ENCODE results near the gene CFAP97D2.

The CFAP97D2 gene

DNA sequence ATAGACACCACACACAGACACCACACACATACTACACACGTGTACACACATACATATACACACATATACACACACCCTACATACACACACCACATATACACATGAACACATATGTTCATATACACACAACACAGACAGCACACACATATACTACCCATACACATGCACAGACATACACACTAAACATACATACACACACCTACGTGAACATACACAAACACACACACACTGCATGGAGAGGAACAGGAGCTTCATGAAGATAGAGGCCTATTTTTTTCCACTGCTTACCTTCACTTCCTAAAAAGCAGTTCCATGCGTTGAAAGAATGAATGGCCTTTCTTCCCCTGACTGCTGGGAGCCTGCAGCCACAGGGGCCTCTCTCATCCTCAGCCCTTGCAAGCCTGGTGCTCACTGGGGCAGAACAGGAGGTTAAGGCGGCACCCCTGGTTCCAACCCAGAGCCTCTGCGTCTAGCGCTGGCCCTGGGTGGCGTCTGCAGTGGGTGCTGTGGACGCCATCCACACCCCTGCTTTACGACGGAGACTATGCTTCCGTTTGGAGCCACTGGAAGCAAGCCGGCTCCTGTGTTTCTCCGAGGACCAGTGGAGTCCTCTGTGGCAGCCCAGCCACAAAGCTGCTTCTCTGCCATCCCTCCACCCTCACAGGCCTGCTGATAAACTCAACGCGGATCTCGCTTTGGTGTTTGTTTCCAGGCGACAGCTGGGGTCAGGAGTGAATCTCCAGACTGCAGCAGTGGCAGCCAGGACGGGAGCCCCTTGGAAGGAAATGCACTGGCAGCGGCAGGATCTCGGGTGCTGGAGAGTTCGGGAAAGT lies 44.7 kb upstream of the CFAP97D2 start:
- no peak for TF ChIP-seq ZFX (IDR thresholded peaks at IDR 0.05; ENCODE audit: borderline replicate concordance)
- TF ChIP-seq, protein P1, sequence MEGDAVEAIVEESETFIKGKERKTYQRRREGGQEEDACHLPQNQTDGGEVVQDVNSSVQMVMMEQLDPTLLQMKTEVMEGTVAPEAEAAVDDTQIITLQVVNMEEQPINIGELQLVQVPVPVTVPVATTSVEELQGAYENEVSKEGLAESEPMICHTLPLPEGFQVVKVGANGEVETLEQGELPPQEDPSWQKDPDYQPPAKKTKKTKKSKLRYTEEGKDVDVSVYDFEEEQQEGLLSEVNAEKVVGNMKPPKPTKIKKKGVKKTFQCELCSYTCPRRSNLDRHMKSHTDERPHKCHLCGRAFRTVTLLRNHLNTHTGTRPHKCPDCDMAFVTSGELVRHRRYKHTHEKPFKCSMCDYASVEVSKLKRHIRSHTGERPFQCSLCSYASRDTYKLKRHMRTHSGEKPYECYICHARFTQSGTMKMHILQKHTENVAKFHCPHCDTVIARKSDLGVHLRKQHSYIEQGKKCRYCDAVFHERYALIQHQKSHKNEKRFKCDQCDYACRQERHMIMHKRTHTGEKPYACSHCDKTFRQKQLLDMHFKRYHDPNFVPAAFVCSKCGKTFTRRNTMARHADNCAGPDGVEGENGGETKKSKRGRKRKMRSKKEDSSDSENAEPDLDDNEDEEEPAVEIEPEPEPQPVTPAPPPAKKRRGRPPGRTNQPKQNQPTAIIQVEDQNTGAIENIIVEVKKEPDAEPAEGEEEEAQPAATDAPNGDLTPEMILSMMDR (IDR thresholded peaks at IDR 0.05), result no peak
- no peak overlapping the region for H3K27ac ChIP-seq

DNA sequence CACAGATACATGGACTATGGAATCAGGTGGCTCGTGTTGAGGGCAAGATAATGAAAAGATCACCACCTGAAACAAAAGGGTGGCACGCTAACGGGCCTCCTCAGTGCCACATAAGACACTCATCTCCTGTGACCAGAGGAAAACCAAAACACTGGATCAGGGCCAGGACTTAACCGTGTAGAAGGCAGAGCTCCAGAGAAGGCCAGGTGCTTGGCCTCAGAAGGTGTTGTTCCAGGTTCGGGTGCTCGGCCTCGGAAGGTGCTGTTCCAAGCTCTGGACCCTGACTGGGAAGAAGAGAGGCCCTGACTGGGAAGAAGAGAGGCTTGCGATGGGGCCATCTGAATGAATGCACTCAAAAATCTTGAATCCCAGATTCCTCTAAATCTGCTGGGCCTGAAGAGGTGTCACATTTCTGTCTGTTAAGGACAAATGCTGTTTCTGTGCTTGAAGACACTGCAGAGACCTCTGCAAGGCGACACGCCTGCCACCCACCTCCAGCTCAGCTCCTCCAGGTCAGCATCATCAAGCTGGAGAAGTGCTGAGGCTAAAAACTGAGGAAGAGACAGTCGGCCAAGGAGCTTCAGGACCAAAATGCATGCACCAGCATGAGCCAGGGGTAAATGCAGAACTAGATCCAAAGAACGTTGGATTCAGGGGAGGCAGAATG lies 44.0 kb upstream of the CFAP97D2 start:
- TF ChIP-seq ZFX (IDR thresholded peaks at IDR 0.05; ENCODE audit: borderline replicate concordance), result no peak
- TF ChIP-seq, protein P1 (IDR thresholded peaks at IDR 0.05), result no peak

DNA sequence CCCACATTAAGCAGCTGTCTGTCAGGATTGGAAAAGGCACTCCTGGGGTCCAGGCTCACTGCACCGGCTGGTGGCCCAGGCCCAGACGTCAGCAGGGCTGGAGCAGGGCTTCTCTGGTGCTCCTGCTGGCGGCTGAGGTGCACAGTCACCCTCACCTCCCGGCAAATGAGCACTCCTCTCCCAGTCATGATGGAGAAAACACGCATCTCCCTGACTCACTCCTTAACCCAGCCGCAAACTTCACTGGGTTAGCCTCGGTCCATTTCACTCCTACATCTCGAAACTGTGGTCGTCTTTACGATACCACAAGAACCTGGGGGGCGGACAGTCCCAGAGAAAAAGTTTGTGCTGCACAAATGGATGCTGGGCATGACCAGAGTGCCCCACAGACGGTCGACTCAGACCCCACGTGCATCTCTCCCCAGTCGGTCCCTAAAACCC lies 43.3 kb upstream of the CFAP97D2 start:
- TF ChIP-seq, protein P1 (IDR thresholded peaks at IDR 0.05), result no peak
- no peak for TF ChIP-seq ZFX (IDR thresholded peaks at IDR 0.05; ENCODE audit: borderline replicate concordance)
- no peak overlapping the region for H3K27ac ChIP-seq

More for the DNA sequence above, 44.0 kb upstream of the CFAP97D2 start:
- H3K27ac ChIP-seq, result no peak overlapping the region

DNA sequence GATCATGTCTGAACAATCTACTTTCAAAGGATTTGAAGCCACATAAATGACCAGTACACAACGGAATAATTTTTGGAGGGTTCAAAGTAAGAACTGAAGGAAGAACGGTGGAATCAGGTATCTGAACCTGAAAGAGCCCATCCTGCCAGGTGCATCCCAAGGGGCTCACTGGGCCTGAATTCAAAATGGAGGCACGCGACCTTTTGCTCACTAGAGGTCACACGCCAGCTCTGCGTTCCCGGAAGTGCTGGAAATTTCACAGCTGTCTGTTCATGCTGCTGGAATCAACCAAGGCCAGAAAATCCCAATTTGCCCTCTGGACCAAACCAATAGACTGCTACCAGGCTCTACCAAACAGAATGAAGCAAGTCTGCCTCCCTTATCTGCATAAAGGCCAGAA lies 42.5 kb upstream of the CFAP97D2 start:
- TF ChIP-seq ZFX (IDR thresholded peaks at IDR 0.05; ENCODE audit: borderline replicate concordance), result no peak
- TF ChIP-seq, protein P1 (IDR thresholded peaks at IDR 0.05), result no peak
- no peak overlapping the region for H3K27ac ChIP-seq

DNA sequence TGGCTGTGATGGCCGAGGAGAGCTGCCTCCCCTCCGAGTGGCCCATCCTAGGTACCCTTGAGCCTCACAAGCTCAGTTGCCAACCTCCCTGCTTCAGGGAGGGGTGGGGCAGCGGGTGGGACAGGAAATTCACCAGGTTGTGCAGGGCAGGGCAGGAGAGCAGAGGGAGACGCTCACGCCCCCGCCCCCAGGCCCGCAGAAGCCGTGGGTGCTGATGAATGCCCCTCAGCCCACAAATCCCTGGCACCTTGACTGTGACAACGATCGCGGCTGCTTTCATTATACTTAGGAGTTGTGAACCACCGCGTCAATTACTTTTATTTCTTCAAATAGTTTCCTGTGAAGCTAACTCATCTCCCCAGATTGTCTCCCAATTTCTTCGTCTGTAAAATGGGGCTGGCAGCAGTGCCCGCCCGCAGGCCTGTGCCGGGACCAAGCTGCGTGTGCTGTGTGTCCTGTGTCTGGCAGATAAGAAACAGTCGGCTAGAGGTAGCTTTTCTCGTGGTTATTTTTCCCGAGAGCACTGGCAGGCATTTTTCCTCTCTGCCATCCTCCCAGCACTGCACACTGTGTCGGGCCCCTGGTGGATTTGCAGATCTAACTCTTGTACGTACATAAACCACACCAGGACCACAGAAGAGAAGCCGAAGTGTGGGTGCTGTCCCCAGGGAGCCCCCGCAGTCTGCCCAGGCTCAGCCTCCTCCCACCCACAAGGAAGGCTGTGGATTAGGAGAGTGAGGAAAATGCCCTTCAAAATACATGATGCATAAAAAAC lies 38.7 kb upstream of the CFAP97D2 start:
- H3K27ac ChIP-seq, result no peak overlapping the region
- TF ChIP-seq ZFX (IDR thresholded peaks at IDR 0.05; ENCODE audit: borderline replicate concordance), result no peak
- TF ChIP-seq, protein P1 (IDR thresholded peaks at IDR 0.05), result no peak

DNA sequence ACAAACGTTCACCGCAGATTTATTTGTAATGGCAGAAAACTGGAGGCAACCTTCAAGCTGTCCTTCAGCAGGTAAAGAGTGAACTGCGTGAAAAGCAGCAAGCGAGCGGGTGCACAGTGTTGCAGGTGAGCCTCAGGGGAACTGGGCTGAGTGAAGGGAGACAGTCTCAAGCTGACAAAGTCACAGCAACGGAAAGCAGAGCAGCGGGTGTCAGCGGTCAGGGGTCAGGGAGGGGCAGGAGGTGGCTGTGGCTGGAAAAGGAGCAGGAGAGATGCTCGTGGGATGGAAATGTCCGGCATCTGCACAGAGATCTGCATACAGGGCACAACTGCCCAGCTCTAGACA lies 38.2 kb upstream of the CFAP97D2 start:
- TF ChIP-seq, protein P1 (IDR thresholded peaks at IDR 0.05), result no peak
- no peak for TF ChIP-seq ZFX (IDR thresholded peaks at IDR 0.05; ENCODE audit: borderline replicate concordance)
- no peak overlapping the region for H3K27ac ChIP-seq

All from 22Rv1 (cell line).